ENCODE results near the gene SDHC.

Gene SDHC, protein sequence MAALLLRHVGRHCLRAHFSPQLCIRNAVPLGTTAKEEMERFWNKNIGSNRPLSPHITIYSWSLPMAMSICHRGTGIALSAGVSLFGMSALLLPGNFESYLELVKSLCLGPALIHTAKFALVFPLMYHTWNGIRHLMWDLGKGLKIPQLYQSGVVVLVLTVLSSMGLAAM

DNA sequence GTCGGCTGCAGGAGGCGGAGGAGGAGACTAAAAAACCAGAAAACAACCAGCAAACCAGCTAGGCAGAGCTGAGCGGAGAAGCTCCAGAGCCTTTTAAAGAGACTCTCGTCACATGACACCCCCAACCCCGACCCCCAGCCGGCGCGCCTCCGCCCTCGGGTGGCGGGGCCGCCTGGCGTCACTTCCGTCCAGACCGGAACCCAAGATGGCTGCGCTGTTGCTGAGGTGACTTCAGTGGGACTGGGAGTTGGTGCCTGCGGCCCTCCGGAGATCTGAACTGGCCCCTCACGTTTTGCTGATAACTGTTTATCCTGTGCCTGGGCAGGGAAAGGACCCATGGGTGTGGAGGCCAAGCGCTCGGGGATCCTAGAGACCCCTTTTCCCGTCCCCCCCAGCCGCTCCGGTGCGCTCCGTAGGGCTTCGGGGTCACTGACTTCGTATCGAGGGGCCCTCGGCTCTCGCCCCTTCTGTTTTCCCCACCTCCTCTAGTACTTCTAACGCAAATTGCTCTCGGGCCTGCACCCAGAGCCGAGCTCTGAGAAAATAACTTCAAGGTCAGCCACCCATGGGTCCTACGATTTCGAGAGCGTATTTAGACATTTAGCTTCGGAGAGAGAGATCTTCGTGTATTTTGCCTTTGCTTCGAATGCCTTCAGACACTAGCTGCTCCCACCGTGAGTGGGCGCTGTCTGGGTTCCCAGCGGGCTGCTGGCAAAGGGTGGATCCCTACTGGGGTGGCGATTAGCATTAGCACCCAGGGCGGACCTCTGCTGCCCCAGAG, at the start of gene SDHC:
Gene SDHC, plus strand, starts transcription at position 181 of the 781 bp plus-strand sequence. Its CDS starts 25 bp downstream, at position 206.
- DNase-seq (ENCODE audit: low read depth), result peak; percentile 96
- TF ChIP-seq, protein P1, sequence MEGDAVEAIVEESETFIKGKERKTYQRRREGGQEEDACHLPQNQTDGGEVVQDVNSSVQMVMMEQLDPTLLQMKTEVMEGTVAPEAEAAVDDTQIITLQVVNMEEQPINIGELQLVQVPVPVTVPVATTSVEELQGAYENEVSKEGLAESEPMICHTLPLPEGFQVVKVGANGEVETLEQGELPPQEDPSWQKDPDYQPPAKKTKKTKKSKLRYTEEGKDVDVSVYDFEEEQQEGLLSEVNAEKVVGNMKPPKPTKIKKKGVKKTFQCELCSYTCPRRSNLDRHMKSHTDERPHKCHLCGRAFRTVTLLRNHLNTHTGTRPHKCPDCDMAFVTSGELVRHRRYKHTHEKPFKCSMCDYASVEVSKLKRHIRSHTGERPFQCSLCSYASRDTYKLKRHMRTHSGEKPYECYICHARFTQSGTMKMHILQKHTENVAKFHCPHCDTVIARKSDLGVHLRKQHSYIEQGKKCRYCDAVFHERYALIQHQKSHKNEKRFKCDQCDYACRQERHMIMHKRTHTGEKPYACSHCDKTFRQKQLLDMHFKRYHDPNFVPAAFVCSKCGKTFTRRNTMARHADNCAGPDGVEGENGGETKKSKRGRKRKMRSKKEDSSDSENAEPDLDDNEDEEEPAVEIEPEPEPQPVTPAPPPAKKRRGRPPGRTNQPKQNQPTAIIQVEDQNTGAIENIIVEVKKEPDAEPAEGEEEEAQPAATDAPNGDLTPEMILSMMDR (conservative IDR thresholded peaks at IDR 0.05; ENCODE audit: low read depth, low read length), result peak; percentile 69
- H3K4me3 ChIP-seq (ENCODE audit: low read depth, low read length), result peak within 1 kb of the TSS; percentile 97

DNA sequence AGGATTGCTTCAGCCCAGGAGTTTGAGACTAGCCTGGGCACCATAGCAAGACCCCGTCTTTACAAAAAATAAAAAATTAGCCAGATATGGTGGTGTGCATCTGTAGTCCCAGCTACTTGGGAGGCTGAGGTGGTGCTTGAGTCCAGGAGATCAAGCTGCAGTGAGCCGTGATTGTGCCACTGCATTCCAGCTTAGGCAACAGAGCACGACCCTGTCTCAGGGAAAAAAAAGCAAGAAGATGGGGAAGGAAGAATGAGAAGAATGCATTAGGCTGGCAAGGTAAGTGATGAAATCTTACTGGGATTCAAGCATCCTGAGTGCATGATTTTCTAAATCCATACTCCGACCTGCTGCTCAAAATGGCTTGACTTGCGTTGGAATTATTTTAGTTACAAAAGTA, 48.9 kb upstream of the SDHC start:
- no peak for DNase-seq (ENCODE audit: low read depth)
- TF ChIP-seq, protein P1 (conservative IDR thresholded peaks at IDR 0.05; ENCODE audit: low read depth, low read length), result no peak
- H3K4me3 ChIP-seq (ENCODE audit: low read depth, low read length), result no peak overlapping the region

DNA sequence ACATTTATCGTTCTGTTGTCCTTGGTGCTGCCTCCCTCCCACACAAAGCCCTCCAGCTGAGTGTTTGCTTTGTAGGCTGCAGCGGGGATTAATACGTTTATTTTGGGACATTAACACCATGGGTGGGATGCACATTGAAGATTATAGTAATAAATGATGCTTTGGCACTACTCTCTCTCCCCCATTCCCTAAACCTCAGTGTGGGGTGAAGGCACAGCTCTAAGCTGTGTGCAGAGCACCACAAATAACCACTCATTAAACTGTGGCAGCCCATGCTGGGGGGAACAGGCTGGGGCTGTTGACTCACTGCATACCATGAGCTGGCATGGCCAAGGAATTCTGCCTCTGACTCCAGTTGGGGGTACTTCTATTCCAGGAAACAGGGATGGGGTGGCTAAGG, 48.0 kb upstream of the SDHC start:
- DNase-seq (ENCODE audit: low read depth), result no peak
- TF ChIP-seq, protein P1 (conservative IDR thresholded peaks at IDR 0.05; ENCODE audit: low read depth, low read length), result no peak
- no peak overlapping the region for H3K4me3 ChIP-seq (ENCODE audit: low read depth, low read length)

DNA sequence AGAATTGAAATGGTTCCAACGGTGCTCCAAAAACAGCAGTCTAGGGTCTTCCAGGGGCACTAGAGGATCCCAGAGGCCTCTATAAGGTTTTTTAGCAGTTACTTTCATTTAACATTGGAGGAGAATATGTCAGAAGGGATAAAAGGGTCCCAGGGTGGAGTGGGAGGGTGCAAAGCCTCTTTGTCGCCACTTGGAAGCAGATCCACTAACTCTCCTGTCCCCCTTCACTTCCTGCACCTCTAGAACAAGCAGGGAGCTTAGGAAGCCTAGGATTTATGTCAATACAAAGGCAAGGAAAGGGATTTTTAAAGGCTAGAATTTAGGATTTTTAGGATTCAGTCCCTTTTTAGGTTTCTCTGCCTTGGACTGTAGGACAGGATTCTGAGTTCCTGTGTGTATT, 47.3 kb upstream of the SDHC start:
- TF ChIP-seq, protein P1 (conservative IDR thresholded peaks at IDR 0.05; ENCODE audit: low read depth, low read length), result no peak
- no peak overlapping the region for H3K4me3 ChIP-seq (ENCODE audit: low read depth, low read length)
- no peak for DNase-seq (ENCODE audit: low read depth)

DNA sequence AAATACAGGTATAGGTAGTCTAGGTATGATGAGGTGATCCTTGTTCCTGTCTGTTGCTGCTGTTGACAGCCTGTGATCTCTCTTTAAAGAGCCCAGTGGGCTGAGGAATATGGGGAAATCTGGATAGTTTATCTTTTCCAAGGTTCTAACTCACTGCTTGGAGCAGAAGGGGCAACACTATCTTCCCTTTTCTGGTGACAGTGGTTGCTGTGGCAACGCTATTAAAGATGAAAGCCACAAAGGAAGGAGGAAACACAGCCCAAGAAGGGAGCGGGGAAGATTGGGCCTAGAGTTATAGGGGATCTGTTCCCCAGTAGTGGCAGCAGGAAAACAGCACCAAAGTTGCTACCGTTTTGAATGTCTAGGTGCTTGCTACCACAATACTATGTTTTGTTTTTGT, 46.9 kb upstream of the SDHC start:
- no peak for DNase-seq (ENCODE audit: low read depth)
- TF ChIP-seq, protein P1 (conservative IDR thresholded peaks at IDR 0.05; ENCODE audit: low read depth, low read length), result no peak
- H3K4me3 ChIP-seq (ENCODE audit: low read depth, low read length), result no peak overlapping the region

DNA sequence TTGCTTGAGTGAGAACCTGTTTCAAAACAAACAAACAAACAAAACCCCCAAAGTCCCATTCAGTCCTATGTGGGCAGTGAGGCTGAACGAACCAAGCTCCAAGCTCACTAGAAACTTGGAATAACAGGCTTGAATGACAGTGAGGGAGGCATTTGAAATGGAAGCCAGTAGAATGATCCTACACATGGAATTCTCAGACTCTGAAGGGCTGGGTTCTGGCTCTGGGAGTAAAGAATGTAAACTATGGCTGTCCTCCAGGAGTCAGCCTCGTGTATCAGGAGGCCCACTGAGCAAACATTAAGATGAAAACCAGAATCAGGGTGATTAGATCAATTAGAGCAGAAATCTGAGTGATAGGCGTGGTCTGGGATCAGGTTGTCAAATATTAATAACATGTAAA, 40.8 kb upstream of the SDHC start:
- TF ChIP-seq, protein P1 (conservative IDR thresholded peaks at IDR 0.05; ENCODE audit: low read depth, low read length), result no peak
- peak; percentile 21 for DNase-seq (ENCODE audit: low read depth)
- H3K4me3 ChIP-seq (ENCODE audit: low read depth, low read length), result no peak overlapping the region

DNA sequence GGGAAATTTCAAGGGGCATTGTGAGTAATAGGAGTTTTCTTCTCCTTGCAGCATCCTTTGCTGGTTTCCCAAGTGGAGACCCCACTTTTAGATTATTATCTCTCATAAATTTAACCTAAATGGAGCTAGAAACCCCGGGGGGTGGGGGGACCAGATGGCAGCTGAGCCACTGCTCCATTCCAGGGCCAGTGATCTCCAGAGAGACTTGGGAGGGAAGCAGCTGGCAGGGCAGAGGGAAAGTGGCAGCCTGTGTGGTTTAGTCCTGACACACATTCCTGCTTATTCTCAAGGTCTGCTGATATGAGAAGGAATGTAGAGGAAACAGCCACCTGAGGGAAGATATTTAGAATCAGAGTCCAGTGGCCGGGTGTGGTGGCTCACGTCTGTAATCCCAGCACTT, 39.3 kb upstream of the SDHC start:
- H3K4me3 ChIP-seq (ENCODE audit: low read depth, low read length), result no peak overlapping the region
- DNase-seq (ENCODE audit: low read depth), result no peak
- TF ChIP-seq, protein P1 (conservative IDR thresholded peaks at IDR 0.05; ENCODE audit: low read depth, low read length), result no peak
